Activated T-cell treated with anti-CD3 and anti-CD28 coated beads for 4 hours (primary cell): Measurements from ENCODE around the gene EGFR.

Experiments
- DNase-seq: peaks from one replicate; pipeline ENCODE4 v3.0.0-alpha.2; 2020

Gene EGFR

DNA sequence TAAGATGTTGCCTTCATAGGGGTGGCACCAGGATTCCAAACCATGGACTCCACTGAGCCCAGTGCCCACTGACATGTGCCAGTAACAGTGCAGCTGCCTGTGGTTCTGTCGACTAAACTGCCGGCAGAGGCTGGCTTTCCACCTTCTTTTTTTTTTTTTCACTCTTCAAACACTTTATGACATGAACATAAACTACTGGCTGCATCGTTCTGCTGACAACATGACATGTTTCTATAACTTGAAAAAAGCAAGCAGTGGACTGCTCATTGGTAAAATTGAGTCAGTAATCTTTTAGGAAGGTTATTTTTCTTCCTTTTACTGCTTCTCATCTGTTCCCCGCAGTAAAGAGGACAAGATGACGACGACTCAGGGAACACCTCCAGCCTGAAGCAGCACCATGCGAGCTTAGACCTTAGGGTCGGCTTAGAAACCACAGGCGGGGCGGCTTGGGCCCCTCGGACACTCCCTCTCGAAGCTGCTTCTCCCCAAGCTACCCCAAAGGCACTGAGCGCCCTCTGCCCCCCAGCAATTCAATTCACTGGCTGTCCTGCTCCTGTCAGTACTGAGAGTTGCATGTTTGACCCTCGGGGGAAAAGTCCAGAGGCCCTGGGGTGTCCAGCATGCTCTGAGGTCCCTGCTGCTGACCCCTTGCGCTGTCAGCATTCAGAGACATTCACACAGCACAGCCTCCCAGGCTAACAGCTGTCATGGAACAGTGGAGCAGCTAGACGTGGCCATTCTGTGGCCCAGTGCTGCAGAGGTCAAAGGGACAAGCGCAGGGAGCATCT, 112.5 kb downstream of the EGFR start:
- no peak for DNase-seq

DNA sequence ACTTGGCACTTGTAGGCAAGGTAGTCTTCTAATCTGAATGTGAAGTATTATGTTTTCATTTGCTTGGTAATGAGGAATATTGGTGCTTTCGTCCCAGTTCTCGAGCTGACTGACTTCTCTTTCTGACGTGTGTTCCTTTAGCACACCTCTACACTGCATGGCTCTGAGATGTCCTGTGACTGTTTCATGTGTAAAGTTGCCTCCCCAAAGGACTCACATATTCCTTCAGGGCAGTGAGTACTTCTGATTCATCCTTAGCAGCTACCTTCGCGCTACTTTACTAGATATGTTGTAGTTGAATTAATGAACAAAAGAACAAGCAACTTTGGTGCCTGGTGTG, 113.7 kb downstream of the EGFR start:
- no peak for DNase-seq

DNA sequence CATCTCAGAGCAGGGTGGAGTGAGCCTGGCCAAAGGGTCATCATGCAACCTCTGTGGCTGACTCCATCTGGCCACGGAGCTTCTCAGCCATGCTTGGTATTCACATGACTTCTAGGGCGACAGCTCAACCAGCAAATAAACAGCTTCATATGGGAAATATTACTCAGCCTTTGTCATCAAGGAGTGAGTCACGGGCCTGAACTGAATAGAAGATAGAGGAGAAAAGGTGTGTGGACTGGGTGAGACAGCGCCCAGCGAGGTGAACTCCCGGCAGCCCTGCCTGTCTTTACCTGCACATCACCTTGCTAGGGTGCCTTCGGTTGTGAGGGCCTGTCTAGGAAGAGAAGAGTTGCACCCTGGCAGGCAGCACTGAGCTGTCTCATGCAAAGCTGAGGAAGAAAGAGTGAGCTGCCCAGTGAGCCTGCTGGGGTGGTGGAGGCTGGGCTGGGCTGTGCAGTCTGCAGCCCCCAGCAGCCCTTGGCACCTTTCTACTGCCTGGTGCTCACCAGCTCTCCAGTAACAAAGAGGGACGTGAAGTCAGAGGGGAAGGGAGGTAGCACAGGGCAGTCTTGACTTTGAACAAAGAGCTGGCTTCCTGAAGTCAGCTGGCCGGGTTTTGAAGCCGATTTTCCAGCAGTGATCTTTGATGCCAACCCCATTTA, 114.2 kb downstream of the EGFR start:
- no peak for DNase-seq

DNA sequence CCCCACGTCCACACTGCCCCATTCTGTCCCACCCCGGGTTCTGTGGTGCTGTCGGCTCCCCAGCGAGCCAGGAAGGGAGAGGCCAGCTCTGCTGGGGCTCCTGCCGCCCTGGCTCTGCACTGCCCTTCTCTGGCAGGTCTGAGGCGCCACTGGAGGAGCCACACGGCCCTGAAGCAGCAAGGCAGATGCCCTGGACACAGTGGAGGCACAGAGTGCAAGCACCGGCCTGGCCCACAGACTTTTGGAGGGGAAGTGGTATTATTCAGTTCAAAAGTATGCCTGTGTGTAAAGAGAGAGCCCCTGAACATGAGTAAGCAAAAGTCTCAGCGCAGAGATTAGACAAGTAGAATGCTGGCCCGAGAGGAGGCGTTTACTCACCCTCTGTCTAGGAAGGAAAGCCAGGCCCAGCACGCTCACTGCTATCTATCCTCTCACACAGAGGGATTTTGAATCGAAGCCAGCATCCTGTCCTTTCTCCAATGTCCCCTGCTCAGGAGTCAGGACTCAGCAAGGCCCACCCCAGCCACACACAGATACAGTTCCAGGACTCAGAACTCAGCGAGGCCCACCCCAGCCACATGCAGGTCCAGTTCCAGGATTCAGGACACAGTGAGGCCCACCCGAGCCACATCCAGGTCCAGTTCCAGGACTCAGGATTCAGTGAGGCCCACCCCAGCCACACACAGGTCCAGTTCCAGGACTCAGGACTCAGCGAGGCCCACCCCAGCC, 115.0 kb downstream of the EGFR start:
- DNase-seq: no peak

DNA sequence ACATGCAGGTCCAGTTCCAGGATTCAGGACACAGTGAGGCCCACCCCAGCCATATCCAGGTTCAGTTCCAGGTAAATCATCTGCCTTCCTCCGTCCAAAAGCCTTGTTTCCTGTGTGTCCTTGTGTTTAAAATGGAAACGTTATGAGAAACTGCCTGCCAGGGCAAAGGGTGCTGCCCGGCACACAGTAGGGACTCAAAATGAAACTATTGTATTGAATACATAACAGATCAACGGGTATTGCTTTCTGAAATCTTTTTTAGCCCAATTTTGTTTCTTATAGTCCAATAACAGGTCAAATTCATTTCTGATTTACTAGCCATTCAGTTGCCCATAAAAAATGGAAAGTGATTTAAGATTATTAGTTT, 115.5 kb downstream of the EGFR start:
- DNase-seq: no peak

DNA sequence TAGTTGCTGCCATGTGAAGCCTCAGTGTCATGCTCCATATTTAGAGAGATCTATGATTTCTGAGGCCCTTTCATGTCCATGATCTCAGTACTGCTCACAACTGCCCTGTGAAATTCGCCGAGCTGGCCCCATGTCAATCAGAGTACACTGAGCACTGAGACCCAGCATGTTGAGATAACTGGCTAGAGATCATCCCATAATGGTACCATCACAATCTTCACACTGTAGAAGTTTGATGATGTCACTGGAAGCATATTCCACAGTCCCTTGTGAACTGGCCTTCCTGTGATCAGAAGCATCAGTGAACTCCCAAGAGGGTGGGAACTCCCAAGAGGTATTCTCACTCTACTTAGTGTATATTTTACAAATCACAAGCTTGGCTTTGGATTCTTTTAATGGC, 116.0 kb downstream of the EGFR start:
- DNase-seq: no peak

DNA sequence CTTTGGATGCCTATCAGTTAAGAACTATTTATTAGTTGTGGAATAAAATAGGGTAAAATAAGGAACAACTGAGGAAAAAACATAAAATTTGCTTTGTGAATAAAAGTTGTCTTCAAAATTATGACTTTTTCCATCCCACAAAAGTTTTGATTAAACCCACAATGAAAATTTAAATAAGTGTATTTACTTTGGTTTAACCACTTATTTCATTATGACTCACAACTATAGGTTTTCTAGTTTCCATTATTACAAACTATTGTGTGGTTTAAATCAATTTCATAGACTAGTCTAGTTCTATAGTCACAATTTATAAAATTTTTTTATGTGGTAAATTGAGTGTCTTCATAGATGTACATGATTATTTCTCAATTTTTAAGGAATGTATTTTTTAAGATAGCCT, 116.6 kb downstream of the EGFR start:
- no peak for DNase-seq

DNA sequence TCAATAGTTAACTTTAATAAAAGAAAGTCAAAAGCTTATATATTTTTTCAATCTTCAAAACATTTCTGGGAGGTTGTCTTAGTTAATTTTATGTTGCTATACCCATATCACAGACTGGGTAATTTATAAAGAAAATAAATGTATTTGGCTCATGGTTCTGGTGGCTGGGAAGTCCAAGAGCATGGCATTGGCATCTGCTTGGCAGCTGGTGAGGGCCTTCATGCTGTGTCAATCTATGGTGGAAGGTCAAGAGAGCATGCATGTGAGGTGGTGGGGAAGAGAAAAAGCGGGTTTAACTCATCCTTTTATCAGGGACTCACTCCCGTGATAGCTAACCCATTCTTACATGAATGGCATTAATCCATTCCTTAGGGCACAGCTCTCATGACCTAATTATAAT, 119.8 kb downstream of the EGFR start:
- DNase-seq: no peak

DNA sequence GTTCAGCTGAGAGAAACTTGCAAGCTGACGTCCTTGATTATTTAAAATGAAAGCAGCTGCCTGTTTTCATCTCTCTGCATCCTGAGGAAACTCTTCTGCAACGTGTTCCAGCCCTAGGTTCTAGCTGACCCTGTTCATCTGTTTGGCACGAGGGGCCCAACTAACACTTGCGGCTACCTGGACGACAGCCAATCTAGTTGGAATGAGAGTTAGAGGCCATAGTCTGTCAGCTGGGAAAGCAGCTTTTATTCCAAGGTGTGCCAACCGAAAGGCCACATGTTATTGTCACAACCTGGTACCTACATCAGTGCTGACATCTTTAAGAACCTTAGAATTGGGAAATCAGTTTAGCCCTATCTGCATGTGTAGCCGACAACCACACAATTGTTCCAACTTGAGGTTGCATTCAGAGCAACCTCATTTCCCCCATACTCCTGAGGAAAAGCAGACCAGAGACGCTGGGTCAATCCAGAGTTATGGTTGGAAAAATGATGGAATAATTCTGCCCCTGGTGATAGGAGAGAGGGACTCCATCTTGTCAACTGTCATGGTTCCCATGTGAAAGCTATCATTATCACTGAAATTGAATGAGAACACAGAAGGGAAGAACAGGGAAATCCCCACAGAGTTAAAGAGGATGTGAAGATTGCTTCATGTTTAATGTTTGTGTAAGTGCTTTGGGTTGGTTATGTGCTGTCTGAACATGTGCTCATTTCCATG, 121.6 kb downstream of the EGFR start:
- DNase-seq: no peak

DNA sequence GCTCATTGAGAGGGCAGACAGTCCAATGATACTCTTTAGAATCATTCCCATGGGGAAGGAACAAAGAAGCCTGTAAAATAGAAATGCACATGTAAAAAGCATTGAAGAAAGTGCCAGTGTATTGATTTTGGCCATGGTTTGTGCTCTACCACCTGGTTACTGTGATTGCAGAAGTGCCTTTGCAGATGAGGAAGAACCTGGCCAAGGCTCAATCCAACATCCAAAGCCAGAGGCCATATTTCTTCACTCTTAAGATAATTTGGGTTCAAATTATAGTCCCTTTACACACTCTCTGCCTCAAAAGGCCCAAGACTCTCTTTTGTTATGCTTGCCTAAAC, 122.1 kb downstream of the EGFR start:
- DNase-seq: no peak

DNA sequence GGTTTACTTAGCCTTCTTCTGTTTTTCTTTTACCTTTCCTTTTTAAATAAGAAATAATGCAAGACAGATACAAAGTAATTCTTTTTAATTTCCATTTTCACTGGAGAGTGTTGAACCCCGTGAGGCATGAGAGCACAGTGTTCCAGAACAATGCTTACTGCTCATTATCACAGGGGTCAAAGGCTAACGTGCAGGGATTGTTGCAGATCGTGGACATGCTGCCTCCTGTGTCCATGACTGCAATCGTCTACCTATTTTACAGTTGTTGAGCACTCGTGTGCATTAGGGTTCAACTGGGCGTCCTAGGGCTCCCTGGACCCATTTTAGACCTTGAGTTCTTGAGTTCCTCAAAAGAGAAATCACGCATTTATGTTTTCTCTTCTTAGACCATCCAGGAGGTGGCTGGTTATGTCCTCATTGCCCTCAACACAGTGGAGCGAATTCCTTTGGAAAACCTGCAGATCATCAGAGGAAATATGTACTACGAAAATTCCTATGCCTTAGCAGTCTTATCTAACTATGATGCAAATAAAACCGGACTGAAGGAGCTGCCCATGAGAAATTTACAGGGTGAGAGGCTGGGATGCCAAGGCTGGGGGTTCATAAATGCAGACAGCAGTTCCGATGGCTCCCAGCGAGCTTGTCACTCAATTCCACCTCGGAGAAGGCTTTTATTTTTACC, 124.2 kb downstream of the EGFR start:
- no peak for DNase-seq

DNA sequence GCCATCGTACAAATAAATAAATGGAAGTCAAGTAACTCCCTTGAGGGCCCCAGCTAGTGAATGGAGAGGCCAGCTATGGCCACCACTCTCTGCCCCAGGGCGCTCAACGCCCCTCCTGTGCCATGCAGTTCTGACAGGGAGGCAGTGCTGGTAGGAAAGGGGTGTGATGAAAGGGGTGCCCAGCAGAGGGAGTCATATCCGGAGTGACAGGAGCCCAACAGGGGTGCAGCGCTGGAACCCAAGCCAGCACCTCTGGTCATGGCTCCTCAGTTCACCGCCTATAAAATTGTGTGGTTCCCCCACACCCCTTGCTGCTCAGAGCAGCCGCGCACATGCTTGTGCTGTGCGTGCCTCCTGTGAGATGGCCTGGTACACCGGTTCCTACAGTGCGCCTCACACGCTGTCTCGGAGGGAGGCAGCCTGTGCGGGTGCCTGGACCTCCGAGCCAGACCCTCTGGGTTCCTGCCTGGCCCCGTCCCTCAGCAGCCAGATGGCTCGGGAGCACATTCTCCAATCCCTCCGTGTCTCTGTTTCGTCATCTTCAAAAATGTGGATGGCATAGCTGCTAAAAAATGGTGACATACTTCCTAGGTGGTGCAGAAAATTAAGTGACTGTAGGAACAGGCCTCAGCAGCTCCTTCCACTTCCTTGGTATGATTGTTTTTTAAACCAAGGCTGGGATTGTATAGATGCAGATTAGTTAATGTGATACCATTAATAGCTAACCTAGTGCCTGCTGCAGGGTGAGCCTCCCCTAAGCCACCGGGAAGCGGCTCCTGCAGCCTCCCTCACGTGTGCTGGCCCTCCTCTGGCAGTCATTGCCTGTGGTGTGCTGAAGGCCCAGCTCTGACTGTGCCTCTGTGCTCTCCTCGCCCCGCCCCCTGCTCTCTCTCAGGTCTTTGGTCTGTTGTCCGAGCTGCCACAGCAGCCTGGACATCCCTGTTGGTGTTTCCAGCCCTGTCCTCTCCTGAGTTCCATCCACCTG, 125.8 kb downstream of the EGFR start:
- no peak for DNase-seq

DNA sequence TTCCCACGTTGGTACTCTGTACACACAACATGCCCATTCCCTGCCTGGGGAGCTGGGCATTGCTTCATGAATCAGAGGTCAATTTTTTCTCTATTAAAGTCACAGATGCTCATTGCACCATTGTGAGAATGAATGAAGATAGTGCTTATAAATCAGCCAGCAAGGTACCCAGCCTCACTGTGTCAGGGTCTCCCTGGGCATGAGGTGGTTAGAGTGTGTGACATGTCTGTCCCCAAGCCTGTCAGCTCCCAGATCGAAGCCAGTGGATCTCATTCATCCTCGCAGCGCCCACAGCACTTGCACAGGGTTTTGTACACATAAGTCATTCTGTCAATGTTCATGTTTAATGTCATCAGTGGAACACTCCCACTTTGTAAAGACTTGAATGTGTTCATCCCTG, 126.8 kb downstream of the EGFR start:
- no peak for DNase-seq

DNA sequence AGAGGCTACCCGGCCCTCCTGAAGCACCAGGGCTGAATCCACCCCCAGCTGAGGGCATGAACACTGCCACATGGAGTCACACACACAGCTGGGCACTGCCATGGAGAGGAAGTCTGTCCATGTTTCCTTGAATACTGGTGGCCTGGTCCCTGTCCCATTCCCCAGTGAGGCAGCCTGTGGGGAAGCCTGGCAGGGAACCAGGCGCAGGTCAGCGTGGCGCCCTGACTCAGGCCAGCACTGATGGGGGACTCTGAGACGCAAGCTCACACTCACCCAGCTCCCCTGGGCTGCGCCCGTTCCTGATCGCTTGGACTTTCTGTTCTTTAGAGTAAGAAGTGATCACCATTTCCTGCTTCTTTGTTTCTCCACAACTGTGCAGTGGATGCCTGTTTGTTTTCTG, 128.3 kb downstream of the EGFR start:
- DNase-seq: no peak

DNA sequence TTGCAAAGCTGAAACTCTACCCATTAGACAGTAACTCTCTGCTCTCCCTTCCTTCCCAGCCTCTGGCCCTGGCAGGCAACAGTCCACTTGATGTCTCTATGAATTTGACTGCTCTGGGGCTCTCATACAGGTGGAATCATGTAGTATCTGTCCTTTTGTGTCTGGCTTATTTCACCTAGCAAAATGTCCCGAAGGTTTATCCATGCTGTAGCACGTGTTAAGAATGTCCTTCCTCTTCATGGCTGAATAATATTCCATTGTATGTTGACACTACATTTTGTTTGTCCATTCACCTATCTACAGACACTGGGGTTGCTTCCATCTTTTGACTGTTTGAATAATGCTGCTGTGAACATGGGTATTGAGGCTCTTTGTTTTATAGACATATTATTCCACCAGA, 128.9 kb downstream of the EGFR start:
- no peak for DNase-seq

DNA sequence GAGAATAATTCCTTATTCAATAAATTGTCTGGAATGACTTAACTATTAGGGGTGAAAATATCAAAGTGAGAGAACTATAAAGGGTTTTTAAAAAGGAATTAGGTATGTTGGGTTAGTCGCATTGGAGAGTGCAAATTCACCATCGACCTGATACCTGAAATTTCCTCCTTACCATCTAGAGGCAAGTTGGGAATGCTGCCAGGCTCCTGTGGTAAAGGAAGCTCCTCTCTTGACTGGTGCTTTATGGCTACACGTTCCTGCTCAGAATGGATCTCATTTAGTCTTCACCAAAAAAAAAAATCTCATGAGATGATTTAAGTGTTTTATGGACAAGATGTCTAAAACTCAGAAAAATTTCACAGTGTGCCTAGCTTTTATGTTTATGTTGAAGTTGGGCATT, 129.8 kb downstream of the EGFR start:
- no peak for DNase-seq

DNA sequence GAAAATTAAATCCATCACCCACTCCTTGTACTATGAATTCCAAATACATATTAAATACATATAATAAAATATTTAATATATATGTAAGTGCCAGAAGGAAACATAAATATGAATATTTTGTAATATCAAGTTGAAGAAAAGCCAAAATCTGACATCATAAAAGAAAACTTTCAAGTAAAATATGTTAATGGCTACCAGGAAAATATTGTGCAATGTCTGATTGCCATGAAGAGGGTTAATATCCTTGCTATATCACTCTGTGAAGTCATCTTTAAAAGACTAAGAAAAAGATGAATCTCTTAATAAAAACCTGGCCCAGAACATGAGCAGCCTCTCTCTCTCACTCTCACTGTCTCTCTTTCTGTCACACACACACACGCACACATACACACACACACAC, 130.2 kb downstream of the EGFR start:
- no peak for DNase-seq

DNA sequence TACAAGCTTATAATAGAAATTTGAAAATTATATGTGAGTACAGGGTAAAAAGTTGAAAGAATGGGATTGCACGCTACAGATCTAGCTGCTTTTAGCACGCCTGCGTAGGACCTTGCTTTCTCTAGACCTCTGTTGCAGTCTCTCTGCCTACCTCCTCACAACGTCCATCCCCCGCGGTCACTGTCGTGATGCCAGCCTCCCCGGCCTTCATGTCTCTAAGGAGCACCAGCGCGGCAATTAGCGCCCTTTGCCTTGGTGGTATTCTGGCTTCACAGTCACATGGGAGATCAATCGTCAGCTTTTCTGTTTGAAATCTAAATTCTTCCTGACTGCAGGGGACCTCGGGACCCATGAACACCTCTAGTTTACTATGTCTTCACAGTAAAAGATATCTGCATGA, 131.3 kb downstream of the EGFR start:
- no peak for DNase-seq

DNA sequence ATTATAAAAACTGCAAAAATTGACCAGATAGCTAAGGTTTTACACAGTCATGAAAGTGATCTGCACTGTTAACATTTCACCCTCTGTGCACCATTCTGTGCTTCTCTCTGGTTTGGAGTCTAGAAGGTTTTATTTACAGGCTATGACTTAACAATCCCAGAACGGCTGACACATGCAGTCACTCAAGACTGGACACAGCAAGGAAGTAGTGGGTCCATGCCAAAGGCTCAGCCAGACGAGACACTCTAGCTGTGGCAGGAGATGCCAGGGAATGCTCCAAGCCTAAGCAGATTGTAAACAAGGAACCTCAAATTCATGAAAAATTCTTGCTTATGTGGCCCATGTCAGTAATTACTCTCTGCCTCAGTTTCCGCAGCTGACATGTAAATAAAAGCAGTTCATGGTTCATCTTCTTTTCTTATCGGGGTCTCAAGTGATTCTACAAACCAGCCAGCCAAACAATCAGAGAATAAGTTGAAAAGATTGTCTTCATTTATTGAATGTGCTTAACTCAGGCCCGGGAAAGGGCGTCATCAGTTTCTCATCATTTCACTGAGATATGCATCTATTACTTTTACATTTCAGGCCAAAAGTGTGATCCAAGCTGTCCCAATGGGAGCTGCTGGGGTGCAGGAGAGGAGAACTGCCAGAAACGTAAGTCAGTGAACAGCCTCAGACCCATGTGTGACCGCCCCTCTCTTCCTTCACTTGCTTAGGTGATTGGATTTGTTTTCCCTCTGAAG, 132.1 kb downstream of the EGFR start:
- DNase-seq: no peak

DNA sequence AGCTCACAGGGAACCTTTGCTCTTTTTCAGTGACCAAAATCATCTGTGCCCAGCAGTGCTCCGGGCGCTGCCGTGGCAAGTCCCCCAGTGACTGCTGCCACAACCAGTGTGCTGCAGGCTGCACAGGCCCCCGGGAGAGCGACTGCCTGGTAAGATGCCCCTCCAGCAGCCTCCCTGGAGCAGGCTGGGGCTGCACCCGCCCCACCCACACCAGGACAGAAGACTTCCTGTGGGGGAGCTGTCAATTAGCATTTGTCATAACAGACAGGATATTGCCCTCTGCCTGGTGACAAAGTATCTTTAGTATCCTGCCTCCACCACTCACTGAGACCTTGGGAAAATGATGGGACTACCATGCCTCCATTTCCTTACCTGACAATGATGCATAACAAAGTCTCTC, 133.7 kb downstream of the EGFR start:
- DNase-seq: no peak

DNA sequence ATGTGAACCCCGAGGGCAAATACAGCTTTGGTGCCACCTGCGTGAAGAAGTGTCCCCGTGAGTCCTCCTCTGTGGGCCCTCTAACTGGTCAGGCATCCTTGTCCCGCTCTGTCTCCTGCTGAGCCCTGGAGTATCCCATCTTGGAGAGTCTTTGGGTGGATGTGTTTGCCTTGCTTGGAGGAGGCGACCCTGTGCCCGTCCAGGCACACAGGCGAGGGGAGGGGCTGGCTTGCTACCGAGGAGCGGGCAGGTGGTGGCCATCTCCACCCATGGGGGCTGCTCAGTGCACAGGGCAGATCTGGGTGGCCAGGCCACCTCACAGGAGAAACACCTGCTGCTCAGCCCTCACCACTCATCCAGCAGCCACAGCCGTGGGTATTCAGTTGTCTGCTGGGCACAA, 135.3 kb downstream of the EGFR start:
- no peak for DNase-seq
